ENCODE results near the gene CA10.

DNA sequence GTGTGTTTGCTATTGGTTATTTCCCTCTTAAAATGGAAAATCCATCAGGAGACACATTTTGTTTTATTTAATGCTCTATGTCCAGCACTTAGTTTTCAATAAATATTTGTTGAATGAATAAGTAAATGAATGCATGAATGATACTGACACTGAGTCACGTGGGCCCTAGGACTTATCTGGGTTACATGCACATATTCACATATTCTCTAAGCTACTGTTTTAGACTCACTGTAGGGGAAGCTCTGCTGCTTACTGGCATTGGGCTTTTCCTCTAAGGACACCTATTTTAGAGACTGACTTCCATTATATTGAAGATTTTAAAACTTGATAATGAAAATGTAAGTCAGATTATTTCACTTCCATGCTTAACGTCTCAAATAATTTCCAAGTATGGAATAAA is 571.0 kb downstream of the CA10 start:
- TF ChIP-seq CTCF (IDR thresholded peaks at IDR 0.05) (no peak), POLR2AphosphoS5 (IDR thresholded peaks at IDR 0.05) (no peak), POLR2A (IDR thresholded peaks at IDR 0.05) (no peak)

Data from gastroesophageal sphincter (tissue), 3 donors.